ENCODE measurements around the gene RAB35.
"Not testable (repeated sequence)": the region's sequence is repeated elsewhere in the genome, so short reads cannot be mapped to it uniquely, and the experiment has no call there.

RAB35 gene

DNA sequence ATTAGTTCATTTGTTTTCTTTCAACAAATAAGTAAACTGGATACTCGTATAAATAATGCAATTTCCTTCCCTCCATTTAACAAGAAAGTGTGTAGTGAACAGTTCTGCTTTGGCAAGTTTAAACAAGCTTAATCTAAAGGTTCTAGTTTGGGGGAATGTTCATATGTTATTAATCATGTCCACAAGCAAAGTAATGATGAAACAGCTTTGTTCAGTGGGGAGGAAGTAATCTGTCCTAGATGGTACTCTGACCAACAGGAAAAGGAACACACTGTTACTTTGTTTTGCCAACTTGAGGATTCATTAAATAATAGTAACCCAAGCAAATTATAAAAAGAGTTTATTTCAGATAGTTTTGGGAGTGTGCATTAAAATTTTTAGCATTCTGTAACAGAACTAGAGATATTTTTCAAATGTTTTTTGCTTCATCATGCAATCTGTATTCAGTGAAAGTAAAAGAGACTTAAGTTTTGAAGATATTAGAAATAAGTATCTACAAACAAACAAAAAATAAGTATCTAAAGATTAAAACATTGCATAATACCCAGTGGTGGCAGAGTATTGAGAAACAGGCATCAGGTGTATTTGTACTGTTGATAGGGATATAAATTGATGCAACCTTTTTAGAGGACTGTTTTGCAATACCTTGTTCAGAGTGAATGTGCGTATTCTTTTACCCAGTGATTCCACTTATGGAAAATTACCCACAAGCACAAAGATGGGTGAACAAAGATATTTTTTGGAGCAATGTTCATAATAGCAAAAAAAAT is 61.1 kb downstream of the RAB35 start:
- DNase-seq: no peak

DNA sequence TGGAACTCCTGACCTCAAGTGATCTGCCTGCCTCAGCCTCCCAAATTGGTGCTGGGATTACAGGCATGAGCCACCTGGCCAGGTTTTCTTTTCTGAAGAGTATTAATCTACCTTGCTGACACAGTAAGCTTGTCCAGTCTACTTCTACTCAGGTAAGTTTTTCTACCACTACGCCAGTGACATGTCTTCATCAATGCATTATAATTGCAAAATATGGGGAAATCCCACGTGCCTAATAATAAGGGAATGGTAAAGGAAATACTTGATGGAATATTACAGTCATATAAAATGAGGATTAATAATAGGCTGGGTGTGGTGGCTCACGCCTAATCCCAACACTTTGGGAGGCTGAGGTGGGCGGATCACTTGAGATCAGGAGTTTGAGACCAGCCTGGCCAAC is 62.3 kb downstream of the RAB35 start:
- DNase-seq: no peak

GRCh38 chr12:120051535-120051934 is 65.0 kb downstream of the RAB35 start:
- no peak for DNase-seq

- no peak for DNase-seq
These were observed 67.1 kb downstream of the RAB35 start for GRCh38 chr12:120049426-120049825.

DNA sequence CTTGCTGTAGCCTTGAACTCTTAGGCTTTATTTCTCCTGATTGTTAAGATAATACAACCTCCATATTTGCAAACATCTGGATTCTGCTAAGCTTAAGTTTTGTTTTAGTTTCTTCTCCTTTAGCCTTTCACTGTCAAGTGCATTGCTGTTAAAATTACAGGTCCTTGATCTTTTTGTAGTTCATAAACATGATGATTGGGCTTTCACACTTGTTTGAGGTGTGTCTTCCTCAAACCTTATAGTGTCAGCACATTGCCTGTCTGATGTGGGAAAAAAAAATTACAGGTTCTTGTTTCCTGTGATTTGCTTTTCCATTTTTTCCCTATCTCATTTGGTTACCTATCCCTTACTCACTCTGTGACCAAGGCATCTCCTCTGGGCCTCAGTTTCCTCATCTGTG is 68.3 kb downstream of the RAB35 start:
- DNase-seq: no peak

- no peak for DNase-seq
These were observed 69.5 kb downstream of the RAB35 start for GRCh38 chr12:120047072-120047471.

DNA sequence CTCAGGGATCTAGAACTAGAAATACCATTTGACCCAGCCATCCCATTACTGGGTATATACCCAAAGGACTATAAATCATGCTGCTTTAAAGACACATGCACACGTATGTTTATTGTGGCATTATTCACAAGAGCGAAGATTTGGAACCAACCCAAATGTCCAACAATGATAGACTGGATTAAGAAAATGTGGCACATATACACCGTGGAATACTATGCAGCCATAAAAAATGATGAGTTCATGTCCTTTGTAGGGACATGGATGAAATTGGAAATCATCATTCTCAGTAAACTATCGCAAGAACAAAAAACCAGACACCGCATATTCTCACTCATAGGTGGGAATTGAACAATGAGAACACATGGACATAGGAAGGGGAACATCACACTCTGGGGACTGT is 71.2 kb downstream of the RAB35 start:
- not testable (repeated sequence) for DNase-seq
